NCI-H146 treated with DMSO at 0.1 percent for 48 hours (cell line): ENCODE results near the gene COL9A2.

Source experiments
- DNase-seq: peaks from one replicate; lab custom pipeline; 2025; ENCODE audit not compliant: unreplicated experiment; lab: John Stamatoyannopoulos, UW

Gene COL9A2

DNA sequence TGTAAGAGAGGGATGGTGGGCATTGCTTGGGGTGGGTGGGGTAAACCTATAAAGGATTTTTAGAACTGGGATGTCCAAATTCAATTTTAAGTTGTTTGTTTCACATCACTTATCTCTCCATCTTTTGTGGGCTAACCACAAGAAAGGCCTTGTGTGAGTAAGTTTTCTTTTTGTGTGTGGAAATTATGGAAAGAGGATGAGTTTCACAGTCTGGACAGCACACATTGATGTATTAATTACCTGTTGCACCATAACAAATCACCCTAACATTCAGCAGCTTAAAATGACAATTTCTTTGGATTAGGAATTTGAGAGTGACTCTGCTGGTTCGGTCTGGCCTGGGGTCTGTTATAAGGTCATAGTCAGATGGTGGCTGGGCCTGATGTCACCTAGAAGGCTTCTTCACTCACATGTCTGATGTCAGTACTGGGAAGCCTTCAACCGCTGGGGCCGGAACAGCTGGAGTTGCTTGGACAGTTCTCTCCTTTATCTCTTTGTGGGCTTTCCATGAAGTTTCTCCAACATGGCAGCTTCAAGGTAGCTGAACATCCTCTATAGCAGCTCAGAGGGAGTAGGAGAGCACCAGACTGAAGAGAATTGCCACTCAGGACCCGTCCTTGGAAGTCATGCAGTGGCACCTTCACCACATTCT, 2.0 kb upstream of the COL9A2 start:
- DNase-seq: no peak

- no peak for DNase-seq
These were observed 1.4 kb upstream of the COL9A2 start for GRCh38 chr1:40318476-40318875.

DNA sequence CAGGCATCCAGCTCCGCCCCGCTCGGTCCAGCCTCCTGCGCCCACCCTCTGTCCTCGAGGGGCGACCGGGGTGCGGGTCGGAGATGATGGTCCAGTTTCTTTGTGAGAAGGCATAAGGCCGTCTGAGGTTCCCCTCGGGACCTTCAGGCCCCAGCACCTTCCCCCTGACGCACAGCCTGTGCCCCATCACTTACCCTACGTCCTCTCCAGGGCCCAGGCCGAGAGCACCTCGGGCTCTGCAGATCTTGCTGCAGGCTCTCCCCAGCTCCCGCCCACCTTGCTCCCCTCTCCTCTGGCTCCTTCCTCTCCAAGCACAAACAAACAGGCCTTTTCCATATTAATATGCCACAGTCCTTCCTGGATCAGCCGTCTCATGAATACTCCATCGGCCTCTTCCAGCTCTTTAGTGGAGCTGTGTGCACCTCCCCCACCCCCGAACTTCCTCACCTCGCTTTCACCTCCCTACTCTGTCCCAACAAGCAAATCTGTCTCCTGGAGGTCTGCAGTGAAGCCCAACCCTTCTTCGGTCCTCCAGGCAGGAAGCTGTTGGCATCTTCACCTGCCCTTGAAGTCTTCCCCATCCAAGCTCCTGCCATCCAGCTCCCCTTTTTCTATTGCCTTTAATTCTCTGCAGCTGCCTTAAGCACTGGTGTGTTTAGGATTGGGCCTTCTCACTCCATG, 448 bp upstream of the COL9A2 start:
- no peak for DNase-seq

DNA sequence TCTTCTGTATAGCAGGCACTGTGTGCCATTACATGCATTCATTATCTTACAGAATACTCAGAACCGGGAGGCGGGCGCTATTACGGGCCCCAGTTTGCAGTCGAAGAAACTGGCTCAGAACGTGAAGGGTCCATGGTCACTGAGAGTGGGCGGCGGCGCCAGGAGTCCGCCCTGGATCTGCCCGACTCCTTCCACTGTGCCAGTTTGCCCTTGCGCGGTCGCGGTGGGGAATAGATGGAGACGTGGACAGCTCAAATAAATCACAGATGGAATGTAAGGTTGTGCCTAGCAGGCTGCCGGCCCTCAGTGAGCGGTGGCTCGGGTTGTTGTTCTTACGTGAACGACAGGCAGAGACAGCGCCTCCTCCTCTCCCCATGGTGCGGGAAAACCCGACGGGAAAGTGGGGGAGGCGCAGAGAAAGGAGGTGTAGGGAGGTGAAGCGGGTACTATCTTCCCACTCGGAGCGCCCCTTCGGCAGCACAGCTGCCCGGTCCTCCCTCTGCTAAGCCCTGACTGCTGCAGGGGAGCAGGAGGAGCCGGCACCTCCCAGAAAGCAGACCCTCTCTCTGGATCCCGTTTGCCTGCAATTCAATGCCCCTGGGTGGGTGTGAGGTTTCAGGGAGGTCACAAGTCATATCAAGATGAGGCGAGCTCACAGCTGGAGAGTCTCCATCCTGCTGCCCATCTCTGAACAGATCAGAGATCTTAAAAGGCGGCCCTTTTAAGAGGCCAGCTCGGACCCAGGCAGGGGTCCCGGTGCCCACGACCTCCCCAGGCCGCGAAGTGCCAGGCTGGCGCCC, 1.1 kb downstream of the COL9A2 start:
- DNase-seq: no peak

- peak; percentile 13 for DNase-seq
These were observed 1.8 kb downstream of the COL9A2 start for GRCh38 chr1:40315239-40315794.

- no peak for DNase-seq
These were observed 2.3 kb downstream of the COL9A2 start for GRCh38 chr1:40314721-40315238.

- no peak for DNase-seq
These were observed 2.9 kb downstream of the COL9A2 start for GRCh38 chr1:40313958-40314720.

- no peak for DNase-seq
These were observed 3.6 kb downstream of the COL9A2 start for GRCh38 chr1:40313329-40313957.

DNA sequence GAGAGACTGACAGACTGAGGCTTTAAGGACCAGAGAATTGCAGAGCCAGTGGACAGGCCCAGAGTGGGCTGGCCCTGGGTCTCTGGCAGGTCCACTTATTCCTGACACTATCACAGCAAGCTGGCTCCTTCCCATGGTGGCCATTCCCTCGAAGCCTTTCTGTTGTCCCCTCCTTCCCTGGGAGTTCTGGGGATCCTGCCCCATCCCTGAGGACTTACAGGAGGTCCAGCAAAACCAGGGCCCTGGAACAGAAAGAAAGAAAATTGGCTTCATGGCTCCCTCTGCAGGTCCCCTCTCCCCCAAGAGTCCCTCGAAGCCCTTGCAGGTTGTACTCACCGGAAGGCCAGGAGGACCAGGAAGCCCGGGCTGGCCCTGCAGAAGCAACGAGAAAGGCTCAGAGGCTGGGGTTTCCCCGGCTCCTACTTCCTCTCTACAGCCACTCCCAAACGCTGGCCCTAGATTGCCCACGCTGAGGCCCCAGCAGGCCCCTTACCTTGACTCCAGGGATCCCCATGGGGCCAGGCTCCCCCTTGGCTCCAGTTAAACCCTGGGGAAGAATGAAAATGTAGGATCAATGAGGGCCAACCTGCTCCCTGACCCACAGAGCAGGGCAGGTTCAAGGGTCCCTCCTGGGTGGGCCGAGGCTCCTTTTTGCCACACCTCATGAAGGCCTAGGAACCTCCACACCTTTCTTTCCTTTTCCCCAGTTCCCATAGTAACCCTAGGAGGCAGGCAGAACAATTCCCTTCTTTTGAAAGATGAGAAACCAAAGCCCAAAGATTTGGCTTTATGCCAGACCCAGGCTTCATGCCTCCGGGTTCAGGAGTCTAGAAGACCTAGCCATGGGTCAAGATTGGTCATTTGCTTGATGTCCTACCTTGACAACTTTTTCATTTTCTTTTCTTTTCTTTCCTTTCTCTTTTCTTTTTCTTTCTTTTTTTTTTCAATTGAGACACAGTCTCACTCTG, 4.6 kb downstream of the COL9A2 start:
- DNase-seq: no peak

DNA sequence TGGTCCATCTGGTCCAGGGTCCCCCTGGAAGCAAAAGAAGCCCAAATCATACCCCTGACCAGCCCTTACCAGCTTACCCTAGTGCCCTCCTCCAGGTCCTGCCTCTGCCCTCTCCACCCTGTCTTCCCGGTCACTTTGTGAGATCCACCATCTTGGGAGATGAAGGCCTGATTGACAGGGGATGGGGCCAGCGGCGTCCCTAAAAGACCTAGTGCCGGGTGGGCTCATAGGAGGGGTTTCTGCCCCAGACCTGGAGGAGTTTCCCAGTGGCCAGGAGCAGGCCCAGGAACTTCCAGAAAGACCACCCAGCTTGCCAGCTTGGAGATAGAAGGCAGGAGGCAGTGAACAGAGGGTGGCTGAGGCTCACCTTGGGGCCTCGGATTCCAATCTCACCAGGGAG, 5.4 kb downstream of the COL9A2 start:
- no peak for DNase-seq

DNA sequence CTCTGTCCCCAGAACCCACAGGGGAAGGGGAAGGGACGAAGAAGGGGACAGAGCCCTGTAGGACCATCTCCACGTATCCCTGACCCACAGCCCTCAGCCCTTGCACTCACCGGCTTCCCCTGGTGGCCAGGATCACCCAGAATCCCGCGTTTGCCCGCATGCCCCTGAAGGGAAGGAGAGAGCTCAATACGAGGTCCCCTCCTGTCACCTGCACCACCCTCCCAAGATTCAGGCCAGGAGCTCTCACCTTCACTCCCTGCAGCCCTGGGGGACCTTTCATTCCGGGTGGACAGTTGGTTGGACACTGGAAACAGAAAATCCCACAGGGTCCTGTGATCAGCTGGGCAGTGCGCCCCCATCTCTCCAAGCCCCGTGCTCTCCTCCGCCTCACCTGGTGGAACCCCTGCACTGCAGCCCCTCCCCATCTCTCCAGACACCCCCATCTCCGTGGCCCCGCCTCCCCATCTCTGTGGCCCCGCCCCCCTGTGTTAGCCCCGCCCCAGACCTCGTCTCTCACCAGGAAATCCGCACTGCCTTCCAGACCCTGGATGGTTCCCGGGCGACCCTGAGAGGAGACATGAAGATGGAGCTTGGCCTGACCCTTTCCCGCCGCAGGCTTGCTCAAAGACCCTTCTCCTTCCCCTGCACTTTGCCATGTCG, 6.0 kb downstream of the COL9A2 start:
- no peak for DNase-seq

GRCh38 chr1:40310129-40310461, 7.0 kb downstream of the COL9A2 start:
- no peak for DNase-seq

GRCh38 chr1:40309374-40310128, 7.5 kb downstream of the COL9A2 start:
- DNase-seq: no peak

GRCh38 chr1:40308036-40308727, 8.9 kb downstream of the COL9A2 start:
- DNase-seq: no peak

- DNase-seq: no peak
These were observed 9.9 kb downstream of the COL9A2 start for GRCh38 chr1:40307186-40307585.

- DNase-seq: no peak
These were observed 10.8 kb downstream of the COL9A2 start for GRCh38 chr1:40306296-40306695.

DNA sequence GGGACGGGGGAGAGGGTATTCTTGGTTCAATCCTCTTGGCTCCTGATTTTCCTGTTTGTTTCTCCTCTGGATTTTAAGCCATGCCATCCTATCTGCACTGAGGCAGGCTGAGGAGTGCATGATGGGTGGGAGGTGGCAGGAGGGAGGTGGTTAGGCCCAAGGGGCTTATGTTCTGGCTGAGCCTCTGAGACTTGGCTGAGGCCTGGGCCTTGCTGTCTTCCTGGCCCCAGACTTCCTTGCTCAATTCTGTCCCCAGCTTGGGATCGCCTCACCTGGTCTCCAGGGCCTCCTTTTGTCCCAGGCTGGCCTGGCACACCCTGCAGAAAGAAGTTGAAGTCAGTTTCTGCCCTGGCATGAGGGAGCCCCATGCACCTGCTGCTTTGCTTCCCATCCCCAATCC, 11.2 kb downstream of the COL9A2 start:
- no peak for DNase-seq

DNA sequence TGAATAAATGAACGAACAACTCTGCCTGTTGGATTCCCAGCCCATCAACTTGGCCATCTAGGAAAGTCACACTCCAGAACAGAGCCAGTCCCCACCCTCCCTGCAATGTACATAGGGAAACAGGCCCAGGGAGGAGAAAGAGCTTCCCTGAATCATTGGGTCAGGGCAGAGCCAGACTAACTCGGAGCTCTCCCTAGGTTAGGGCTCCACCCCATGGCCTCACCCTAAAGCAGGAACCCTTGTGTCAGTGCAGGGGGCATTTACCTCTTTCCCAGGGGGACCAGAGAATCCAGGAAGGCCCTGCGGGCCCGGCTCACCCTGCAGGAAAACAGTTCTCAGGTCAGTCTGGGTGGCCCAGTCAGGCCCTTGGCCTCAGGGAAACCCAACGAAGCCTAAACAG, 11.6 kb downstream of the COL9A2 start:
- no peak for DNase-seq
